Activated CD4-positive, alpha-beta T cell treated with anti-CD3 and anti-CD28 coated beads, Interleukin-2, amount 10 ng/mL, durations not matched to agents 7 days and 5 days (primary cell): ENCODE results near the gene NDUFA12. TPM values are rescaled to one million over a fixed set of nuclear protein-coding genes. Genes with fewer than 3 reads are reported as not detected.
A peak's percentile ranks its signal among the peaks of the same experiment; 100 is the strongest.
"Not testable (repeated sequence)": the region's sequence is repeated elsewhere in the genome, so short reads cannot be mapped to it uniquely, and the experiment has no call there.

Experiments
- CTCF ChIA-PET: fragments of 350-600 bp; sonication (Branson Sonifier 250); formaldehyde crosslinking; loops from one replicate; lab custom pipeline; 2021; ENCODE audit warnings: antibody characterized with exemption; lab: Charles Lee
- POLR2A ChIA-PET: fragments of 350-600 bp; sonication (Branson Sonifier 250); formaldehyde crosslinking; loops from one replicate; lab custom pipeline; 2021; ENCODE audit warnings: antibody characterized with exemption; lab: Charles Lee
- DNase-seq: peaks from one replicate; pipeline ENCODE4 v3.0.0-alpha.2; 2020
- H3K27ac Mint-ChIP-seq: one replicate; pipeline ENCODE4 v1.8.0; 2021; ENCODE audit warnings: mild to moderate bottlenecking, moderate library complexity, mixed read lengths
- H3K27me3 Mint-ChIP-seq: one replicate; pipeline ENCODE4 v1.8.0; 2021; ENCODE audit warnings: mixed read lengths
- H3K36me3 Mint-ChIP-seq: one replicate; pipeline ENCODE4 v1.8.0; 2021; ENCODE audit warnings: low read depth, mixed read lengths
- H3K4me1 Mint-ChIP-seq: one replicate; pipeline ENCODE4 v1.8.0; 2021; ENCODE audit warnings: mixed read lengths
- H3K4me3 Mint-ChIP-seq: one replicate; pipeline ENCODE4 v1.8.0; 2021; ENCODE audit warnings: mild to moderate bottlenecking, moderate library complexity, mixed read lengths
- H3K9me3 Mint-ChIP-seq: one replicate; pipeline ENCODE4 v1.8.0; 2021; ENCODE audit warnings: mixed read lengths
- total RNA-seq, 2 experiments: library from RNA; stranded (reverse); gene quantifications; one replicate each; pipeline ENCODE4 v1.2.3, GENCODE V29; 2021

The NDUFA12 gene
- total RNA-seq, 2 experiments from 2014 or later: 172 to 219 TPM

DNA sequence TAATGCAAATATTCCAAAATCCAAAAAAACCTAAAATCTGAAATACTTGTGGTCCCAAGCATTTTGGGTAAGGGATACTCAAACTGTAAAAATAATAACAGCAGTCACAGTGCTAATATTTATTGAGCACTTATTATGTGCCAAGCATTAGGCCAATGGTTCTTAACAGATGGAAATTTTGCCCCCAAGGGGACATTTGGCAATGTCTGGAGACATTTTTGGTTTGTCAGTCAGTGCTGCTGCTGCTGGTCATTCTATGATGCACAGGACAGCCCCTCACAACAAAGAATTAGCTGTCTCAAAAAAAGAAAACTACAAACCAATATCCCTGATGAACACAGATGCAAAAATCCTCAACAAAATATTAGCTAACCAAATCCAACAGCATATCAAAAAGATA, 5.8 kb downstream of the NDUFA12 start:
- Mint-ChIP-seq H3K36me3 (peaks cover 45% of the 10 kb centered on the region), H3K4me3 (no peak overlapping the region), H3K4me1 (peaks cover 41% of the 10 kb centered on the region), H3K27ac (no peak overlapping the region), H3K27me3 (no peaks in the 10 kb centered on the region), H3K9me3 (no peaks in the 10 kb centered on the region)
- CTCF ChIA-PET: interaction anchor here (1.4 kb wide), 1 partner anchor 11 kb away, joined by 3 read pairs; no protein-coding TSS in a partner anchor
- DNase-seq: no peak
- POLR2A ChIA-PET: no interaction called here

DNA sequence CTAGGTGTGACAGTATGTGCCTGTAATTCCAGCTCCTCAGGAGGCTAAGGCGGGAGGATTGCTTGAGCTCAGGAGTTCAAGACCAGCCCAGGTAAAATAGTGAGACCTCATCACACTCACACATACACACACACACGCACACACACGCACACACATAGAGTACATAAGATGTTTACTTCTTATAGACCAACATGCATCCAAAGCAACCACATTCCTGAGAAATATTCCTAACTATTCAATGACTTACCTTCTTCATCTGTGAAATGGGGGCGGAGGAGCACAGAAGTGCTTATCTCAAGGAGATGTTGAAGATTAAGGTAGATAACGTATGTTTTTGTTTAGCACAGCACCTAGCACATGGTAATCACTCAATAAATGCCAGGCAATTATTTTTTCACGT, 6.4 kb downstream of the NDUFA12 start:
- H3K27ac Mint-ChIP-seq: no peak overlapping the region
- H3K27me3 Mint-ChIP-seq: no peaks in the 10 kb centered on the region
- peaks cover 48% of the 10 kb centered on the region for H3K36me3 Mint-ChIP-seq
- ChIA-PET CTCF (no interaction called here), POLR2A (no interaction called here)
- peaks cover 41% of the 10 kb centered on the region for H3K4me1 Mint-ChIP-seq
- H3K4me3 Mint-ChIP-seq: no peak overlapping the region
- H3K9me3 Mint-ChIP-seq: no peaks in the 10 kb centered on the region
- no peak for DNase-seq

DNA sequence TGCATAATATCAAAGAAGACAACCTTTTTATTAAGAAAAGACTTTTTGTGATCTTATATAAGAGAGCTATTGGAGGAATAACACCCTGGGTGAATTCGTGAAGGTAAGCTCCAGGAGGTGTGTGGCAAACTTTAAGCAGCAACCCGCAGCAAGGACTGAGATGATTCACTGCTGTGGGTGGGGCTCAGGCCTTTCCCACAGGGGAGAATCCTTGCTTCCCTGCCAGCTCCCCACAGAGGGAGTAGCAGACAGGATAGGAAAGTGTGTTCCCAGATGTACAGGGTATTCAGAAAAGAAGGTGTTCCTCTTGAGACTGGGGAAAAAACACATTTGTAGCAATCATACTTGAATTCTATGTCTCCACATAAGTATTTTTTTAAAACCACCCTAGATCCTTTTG, 9.2 kb downstream of the NDUFA12 start:
- no peak overlapping the region for H3K27ac Mint-ChIP-seq
- H3K36me3 Mint-ChIP-seq: peaks cover 46% of the 10 kb centered on the region
- no peak overlapping the region for H3K4me3 Mint-ChIP-seq
- DNase-seq: no peak
- H3K4me1 Mint-ChIP-seq: peaks cover 34% of the 10 kb centered on the region
- no peaks in the 10 kb centered on the region for H3K9me3 Mint-ChIP-seq
- CTCF ChIA-PET: interaction anchor here (1.1 to 1.2 kb wide), 3 partner anchors 9 to 22 kb away, joined by 3 to 4 read pairs (median 3); partner anchors contain the start of gene NDUFA12
- H3K27me3 Mint-ChIP-seq: no peaks in the 10 kb centered on the region
- POLR2A ChIA-PET: no interaction called here

DNA sequence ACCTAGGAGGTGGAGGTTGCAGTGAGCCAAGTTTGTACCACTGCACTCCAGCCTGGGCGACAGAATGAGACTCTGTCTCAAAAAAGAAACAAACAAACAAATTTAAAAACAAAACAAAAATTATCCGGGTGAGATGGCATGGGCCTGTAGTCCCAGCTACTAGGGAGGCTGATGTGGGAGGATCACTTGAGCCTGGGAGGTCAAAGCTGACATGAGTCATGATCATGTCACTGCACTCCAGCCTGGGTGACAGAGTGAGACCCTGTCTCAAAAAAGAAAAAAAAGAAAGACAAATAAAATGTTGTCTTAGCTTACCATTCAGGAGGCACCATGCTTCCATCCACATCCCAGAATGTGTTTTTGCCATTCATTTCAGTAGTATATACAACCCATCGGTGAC, 9.6 kb downstream of the NDUFA12 start:
- POLR2A ChIA-PET, H3K9me3 Mint-ChIP-seq, DNase-seq, H3K27me3 Mint-ChIP-seq, H3K4me3 Mint-ChIP-seq: not testable (repeated sequence)
- CTCF ChIA-PET: interaction anchor here (0.6 to 1.2 kb wide), 4 partner anchors 8 to 220 kb away, joined by 3 to 4 read pairs (median 3); partner anchors contain the start of gene NDUFA12
- H3K36me3 Mint-ChIP-seq: peaks cover 46% of the 10 kb centered on the region
- H3K27ac Mint-ChIP-seq: peak overlapping the region; percentile 62
- H3K4me1 Mint-ChIP-seq: peaks cover 34% of the 10 kb centered on the region

DNA sequence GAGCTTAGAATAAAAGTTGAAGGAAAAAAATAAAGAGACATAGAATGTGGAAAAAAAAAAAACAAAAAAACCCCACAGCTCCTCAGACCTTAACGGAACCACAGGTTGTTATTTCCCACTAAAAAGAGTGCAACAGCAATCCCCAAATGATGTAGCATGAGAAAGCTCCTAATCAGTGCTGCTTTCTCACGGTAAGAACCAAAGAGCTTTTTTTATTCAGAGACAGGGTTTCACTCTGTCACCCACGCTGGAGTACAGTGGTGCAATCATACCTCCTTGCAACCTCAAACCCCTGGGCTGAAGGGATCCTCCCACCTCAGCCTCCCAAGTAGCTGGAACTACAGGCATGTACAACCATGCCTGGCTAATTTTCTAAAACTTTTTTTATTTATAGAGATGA, 13.3 kb downstream of the NDUFA12 start:
- ChIA-PET CTCF (interaction anchor here (0.6 to 4.1 kb wide), 4 partner anchors 13 to 83 kb away, joined by 3 to 14 read pairs (median 5); partner anchors contain the start of genes NDUFA12 and NR2C1), POLR2A (no interaction called here)
- peak overlapping the region; percentile 67 for H3K27ac Mint-ChIP-seq
- peaks cover 48% of the 10 kb centered on the region for H3K4me1 Mint-ChIP-seq
- peaks cover 4% of the 10 kb centered on the region for H3K9me3 Mint-ChIP-seq
- no peaks in the 10 kb centered on the region for H3K27me3 Mint-ChIP-seq
- peaks cover 52% of the 10 kb centered on the region for H3K36me3 Mint-ChIP-seq
- no peak overlapping the region for H3K4me3 Mint-ChIP-seq
- no peak for DNase-seq

DNA sequence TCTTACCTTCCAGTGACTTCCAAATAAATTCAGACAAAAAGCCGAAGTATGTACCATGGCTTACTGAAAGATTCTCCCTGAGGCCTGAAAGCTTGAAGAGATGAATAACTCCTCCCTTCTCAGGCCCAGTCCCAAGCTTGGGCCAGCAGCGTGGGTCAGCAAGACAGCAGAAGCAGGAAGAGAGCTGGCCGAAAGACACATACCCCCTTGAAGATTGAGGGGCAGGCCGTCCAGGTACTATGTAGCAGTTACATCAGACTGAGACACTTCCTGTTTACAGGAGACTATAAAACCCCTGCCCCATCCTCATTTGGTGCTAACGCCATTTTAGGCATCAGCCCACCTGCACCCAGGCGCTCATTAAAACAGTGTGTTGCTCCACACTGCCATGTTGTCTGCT, 15.0 kb downstream of the NDUFA12 start:
- Mint-ChIP-seq H3K36me3 (peaks cover 49% of the 10 kb centered on the region), H3K9me3 (peaks cover 4% of the 10 kb centered on the region)
- CTCF ChIA-PET: interaction anchor here (1.9 to 4.1 kb wide), 2 partner anchors 15 to 85 kb away, joined by 6 to 14 read pairs; partner anchors contain the start of genes NDUFA12 and NR2C1

DNA sequence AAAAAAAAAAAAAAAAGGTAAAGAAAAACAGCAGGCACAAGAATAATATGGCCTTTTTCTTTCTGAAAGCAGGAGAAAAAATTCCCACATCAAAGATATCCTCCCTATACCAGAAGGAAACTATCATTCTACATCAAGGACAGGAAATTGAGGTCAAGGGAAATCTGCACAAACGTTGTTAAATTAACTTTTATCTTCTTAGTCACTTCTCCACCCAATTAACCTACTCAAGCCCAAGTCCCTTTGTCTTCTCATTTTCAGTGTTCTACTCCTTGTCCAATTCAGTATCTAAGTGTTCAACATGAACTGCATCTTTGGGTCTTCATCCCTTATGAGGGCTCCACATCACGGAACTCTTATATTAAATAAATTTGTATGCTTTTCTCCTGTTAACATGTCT, 15.7 kb downstream of the NDUFA12 start:
- H3K36me3 Mint-ChIP-seq: peaks cover 47% of the 10 kb centered on the region
- no peaks in the 10 kb centered on the region for H3K27me3 Mint-ChIP-seq
- peak overlapping the region; percentile 84 for H3K27ac Mint-ChIP-seq
- peaks cover 55% of the 10 kb centered on the region for H3K4me1 Mint-ChIP-seq
- ChIA-PET CTCF (no interaction called here), POLR2A (no interaction called here)
- no peak for DNase-seq
- H3K4me3 Mint-ChIP-seq: peak overlapping the region; percentile 28
- peaks cover 4% of the 10 kb centered on the region for H3K9me3 Mint-ChIP-seq

More for the DNA sequence above, 15.0 kb downstream of the NDUFA12 start:
- Mint-ChIP-seq H3K27ac (peak overlapping the region; percentile 84), H3K27me3 (no peaks in the 10 kb centered on the region), H3K4me3 (no peak overlapping the region), H3K4me1 (peaks cover 51% of the 10 kb centered on the region)
- POLR2A ChIA-PET: no interaction called here
- peak; percentile 15 for DNase-seq

DNA sequence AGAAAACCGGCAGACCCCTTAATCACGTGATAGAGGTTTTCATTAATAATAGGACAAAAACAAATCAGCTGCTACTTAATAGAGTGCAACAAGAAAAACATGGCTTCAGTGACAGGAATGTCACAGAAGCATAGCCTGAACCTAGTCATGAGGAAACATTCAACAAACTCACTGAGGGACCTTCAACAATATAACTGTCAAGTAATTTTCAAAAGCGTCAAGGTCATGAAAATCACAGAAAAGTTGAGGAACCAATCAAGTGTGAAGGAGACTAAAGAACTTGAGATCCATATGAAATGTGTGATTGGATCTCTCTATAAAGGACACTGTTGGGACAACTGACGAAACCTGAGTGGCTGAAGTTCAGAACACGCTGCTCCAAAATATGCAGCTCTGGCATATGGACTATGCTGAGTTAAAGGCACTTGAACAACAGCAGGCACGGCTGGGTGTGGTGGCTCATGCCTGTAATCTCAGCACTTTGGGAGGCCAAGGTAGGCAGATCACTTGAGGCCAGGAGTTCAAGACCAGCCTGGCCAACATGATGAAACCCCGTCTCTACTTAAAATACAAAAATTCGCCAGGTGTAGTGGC, 16.3 kb downstream of the NDUFA12 start:
- POLR2A ChIA-PET: no interaction called here
- CTCF ChIA-PET: interaction anchor here (1.0 kb wide), 1 partner anchor 11 kb away, joined by 3 read pairs; no protein-coding TSS in a partner anchor
- peaks cover 4% of the 10 kb centered on the region for H3K9me3 Mint-ChIP-seq
- peak overlapping the region; percentile 84 for H3K27ac Mint-ChIP-seq
- no peaks in the 10 kb centered on the region for H3K27me3 Mint-ChIP-seq
- H3K36me3 Mint-ChIP-seq: peaks cover 41% of the 10 kb centered on the region
- peaks cover 51% of the 10 kb centered on the region for H3K4me1 Mint-ChIP-seq
- H3K4me3 Mint-ChIP-seq: peak overlapping the region; percentile 40
- no peak for DNase-seq

DNA sequence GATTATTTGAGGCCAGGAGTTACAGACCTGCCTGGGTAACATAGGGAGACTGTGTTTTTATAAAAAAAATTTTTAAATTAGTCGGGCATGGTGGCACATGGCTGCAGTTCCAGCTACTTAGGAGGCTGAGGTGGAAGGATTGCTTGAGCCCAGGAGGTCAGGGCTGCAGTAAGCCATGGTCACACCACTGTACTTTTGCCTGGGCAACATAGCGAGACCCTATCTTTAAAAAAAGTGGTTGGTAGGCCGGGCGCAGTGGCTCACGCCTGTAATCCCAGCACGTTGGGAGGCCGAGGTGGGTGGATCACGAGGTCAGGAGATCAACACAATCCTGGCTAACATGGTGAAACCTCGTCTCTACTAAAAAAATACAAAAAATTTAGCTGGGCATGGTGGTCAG, 18.4 kb downstream of the NDUFA12 start:
- not testable (repeated sequence) for H3K27me3 Mint-ChIP-seq
- peaks cover 35% of the 10 kb centered on the region for H3K36me3 Mint-ChIP-seq

DNA sequence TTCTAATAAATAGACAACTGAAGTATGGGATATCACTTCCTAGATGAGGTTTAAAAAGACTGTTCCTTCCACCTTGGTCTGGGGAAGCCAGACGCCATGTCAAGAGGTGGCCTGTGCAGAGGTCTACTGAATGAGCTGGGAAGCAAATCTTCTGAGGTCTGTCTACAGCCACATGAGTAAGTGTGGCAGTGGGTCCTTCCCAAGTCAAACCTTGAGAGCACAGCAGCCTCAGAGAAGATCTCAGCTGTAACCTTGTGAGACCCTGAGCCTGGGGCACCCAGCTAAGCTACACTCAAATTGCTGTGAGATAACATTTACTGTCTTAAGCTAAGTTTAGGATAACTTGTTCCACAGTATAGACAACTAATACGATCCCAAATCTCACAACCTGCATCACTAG, 20.2 kb downstream of the NDUFA12 start:
- Mint-ChIP-seq H3K27me3 (no peaks in the 10 kb centered on the region), H3K27ac (no peak overlapping the region), H3K4me3 (no peak overlapping the region), H3K36me3 (peaks cover 22% of the 10 kb centered on the region), H3K4me1 (peaks cover 44% of the 10 kb centered on the region), H3K9me3 (no peaks in the 10 kb centered on the region)
- no peak for DNase-seq
- POLR2A ChIA-PET: no interaction called here
- CTCF ChIA-PET: interaction anchor here (0.9 to 1.9 kb wide), 3 partner anchors 9 to 21 kb away, joined by 3 to 6 read pairs (median 5); partner anchors contain the start of gene NDUFA12

More for the DNA sequence above, 18.4 kb downstream of the NDUFA12 start:
- CTCF ChIA-PET: interaction anchor here (1.1 kb wide), 1 partner anchor 9 kb away, joined by 3 read pairs; no protein-coding TSS in a partner anchor
- H3K9me3 Mint-ChIP-seq, DNase-seq, H3K27ac Mint-ChIP-seq, POLR2A ChIA-PET, H3K4me3 Mint-ChIP-seq: not testable (repeated sequence)
- peaks cover 58% of the 10 kb centered on the region for H3K4me1 Mint-ChIP-seq

DNA sequence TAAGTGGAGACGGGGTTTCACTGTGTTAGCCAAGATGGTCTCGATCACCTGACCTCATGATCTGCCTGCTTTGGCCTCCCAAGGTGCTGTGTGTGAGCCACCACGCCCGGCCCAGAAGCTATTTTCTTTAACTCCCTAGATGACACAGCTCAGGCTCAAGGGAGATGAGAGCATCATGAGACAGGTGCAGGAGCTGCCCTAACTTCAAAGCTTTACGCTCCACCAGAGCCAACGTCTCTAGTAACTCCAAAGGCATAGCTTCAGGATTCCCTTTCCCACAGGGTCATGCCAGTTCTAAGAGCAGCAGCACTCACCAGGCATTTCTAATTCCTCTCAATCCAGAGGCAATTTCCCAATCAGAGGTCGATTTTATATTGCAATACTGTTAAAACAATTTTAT, 21.0 kb downstream of the NDUFA12 start:
- ChIA-PET CTCF (interaction anchor here (0.9 to 1.9 kb wide), 5 partner anchors 9 to 235 kb away, joined by 3 to 6 read pairs (median 3); partner anchors contain the start of genes FGD6, NDUFA12 and VEZT), POLR2A (no interaction called here)
- no peak overlapping the region for H3K27ac Mint-ChIP-seq
- peaks cover 36% of the 10 kb centered on the region for H3K4me1 Mint-ChIP-seq
- H3K4me3 Mint-ChIP-seq: no peak overlapping the region
- H3K9me3 Mint-ChIP-seq: no peaks in the 10 kb centered on the region
- DNase-seq: no peak
- no peaks in the 10 kb centered on the region for H3K27me3 Mint-ChIP-seq
- H3K36me3 Mint-ChIP-seq: peaks cover 18% of the 10 kb centered on the region

DNA sequence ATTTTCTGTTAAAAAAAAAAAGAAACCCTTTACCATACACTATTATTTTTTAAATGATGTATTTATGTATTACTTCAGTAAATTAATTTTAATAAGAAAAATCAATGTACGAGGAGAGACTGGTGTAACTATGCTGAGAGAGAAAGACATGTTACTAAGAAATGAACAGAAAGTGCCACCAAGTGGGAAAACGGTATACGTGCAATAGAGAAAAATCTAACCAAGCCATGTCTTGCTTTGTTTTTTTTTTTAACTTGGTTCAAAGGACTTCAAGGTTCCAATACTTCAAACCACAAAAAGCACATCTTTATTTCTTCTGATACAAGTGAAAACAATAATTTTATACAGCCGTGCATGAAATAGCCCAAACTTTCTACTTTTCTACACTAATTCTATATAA, 22.9 kb downstream of the NDUFA12 start:
- no peak overlapping the region for H3K27ac Mint-ChIP-seq
- POLR2A ChIA-PET: no interaction called here
- H3K27me3 Mint-ChIP-seq: no peaks in the 10 kb centered on the region
- peaks cover 27% of the 10 kb centered on the region for H3K4me1 Mint-ChIP-seq
- DNase-seq: peak; percentile 33
- CTCF ChIA-PET: no interaction called here
- no peak overlapping the region for H3K4me3 Mint-ChIP-seq
- no peaks in the 10 kb centered on the region for H3K9me3 Mint-ChIP-seq
- H3K36me3 Mint-ChIP-seq: peaks cover 7% of the 10 kb centered on the region

DNA sequence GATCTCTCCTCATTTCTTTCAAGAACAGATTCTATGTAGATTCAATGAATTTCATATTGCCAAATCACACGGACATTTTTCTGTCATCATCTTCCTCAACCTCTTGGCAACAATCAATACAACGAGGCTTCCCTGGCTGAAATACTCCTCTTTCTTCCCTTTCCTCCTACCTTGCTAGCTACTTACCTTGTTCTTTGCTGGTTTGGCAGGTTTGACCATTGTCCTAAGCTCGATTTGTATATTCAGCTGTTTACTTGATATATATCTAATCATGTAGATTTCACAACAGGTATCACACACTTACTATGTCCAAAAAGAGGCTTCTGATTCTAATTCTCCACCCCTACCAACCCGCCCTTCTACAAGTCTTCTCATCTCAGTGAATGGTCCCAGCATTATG, 23.6 kb downstream of the NDUFA12 start:
- peaks cover 9% of the 10 kb centered on the region for H3K36me3 Mint-ChIP-seq
- CTCF ChIA-PET: no interaction called here
- no peaks in the 10 kb centered on the region for H3K27me3 Mint-ChIP-seq
- peaks cover 27% of the 10 kb centered on the region for H3K4me1 Mint-ChIP-seq
- no peak overlapping the region for H3K4me3 Mint-ChIP-seq
- peak overlapping the region; percentile 32 for H3K27ac Mint-ChIP-seq
- no peaks in the 10 kb centered on the region for H3K9me3 Mint-ChIP-seq
- POLR2A ChIA-PET: no interaction called here
- DNase-seq: no peak
